H1 (cell line): ENCODE results near the gene DOK3. TPM values are rescaled to one million over a fixed set of nuclear protein-coding genes. Genes with fewer than 3 reads are reported as not detected.
A peak's percentile ranks its signal among the peaks of the same experiment; 100 is the strongest.

Experiments used
- CTCF ChIA-PET: fragments of 300-600 bp; sonication (Branson Sonifier 250); formaldehyde crosslinking; loops from one replicate; lab custom pipeline; 2021; ENCODE audit not compliant: partially characterized antibody; lab: Charles Lee
- POLR2A ChIA-PET: fragments of 300-600 bp; sonication (Branson Sonifier 250); formaldehyde crosslinking; loops from one replicate; lab custom pipeline; 2021; ENCODE audit warnings: inconsistent platforms; ENCODE audit not compliant: partially characterized antibody; lab: Charles Lee
- DNase-seq, 2 experiments: peaks; one replicate each; pipeline versions ENCODE4 v3.0.0 to v3.0.0-alpha.2; 2010 to 2022; ENCODE audit warnings: low spot score in 2 of 2, low read depth in 1 of 2, mixed read lengths in 1 of 2
- FAIRE-seq: peaks from 2 replicates; lab custom pipeline; 2011; peaks lifted over from hg19 to GRCh38; lab: Jason Lieb, UNC
- H2AFZ ChIP-seq: 2 replicates; pipeline ENCODE4 v1.8.1; 2012; ENCODE audit warnings: low read length, inconsistent platforms
- H2AK5ac ChIP-seq: 2 replicates; pipeline ENCODE4 v1.6.1; 2013; ENCODE audit warnings: low read depth, low read length
- H2BK120ac ChIP-seq: replicated peaks from 2 replicates; pipeline ENCODE3; 2013; ENCODE audit warnings: low read depth, low read length, inconsistent platforms
- H2BK12ac ChIP-seq: 2 replicates; pipeline ENCODE4 v1.6.1; 2013; ENCODE audit warnings: low read depth, low read length
- H2BK15ac ChIP-seq: 2 replicates; pipeline ENCODE4 v1.6.1; 2013; ENCODE audit warnings: low read length
- H2BK20ac ChIP-seq: 2 replicates; pipeline ENCODE4 v1.6.1; 2013; ENCODE audit warnings: low read length
- H2BK5ac ChIP-seq: 2 replicates; pipeline ENCODE4 v1.6.1; 2013; ENCODE audit warnings: low read depth, low read length
- H3K14ac ChIP-seq: 2 replicates; pipeline ENCODE4 v1.6.1; 2013; ENCODE audit warnings: inconsistent platforms; ENCODE audit not compliant: insufficient read length
- H3K18ac ChIP-seq: 2 replicates; pipeline ENCODE4 v1.6.1; 2013; ENCODE audit warnings: low read length; ENCODE audit errors: extremely low read depth
- H3K23ac ChIP-seq: 2 replicates; pipeline ENCODE4 v1.6.1; 2013; ENCODE audit warnings: inconsistent platforms; ENCODE audit not compliant: insufficient read length
- H3K23me2 ChIP-seq: 2 replicates; pipeline ENCODE4 v1.6.1; 2013; ENCODE audit warnings: low read depth, low read length
- H3K27ac ChIP-seq: 2 replicates; pipeline ENCODE4 v1.6.1; 2011; ENCODE audit warnings: low read depth, low read length, inconsistent platforms
- H3K27me3 ChIP-seq, 4 experiments: replicated peaks in 1 of 4; 1 replicate in 1 of 4; 2 replicates in 3 of 4; pipeline versions ENCODE4 v1.6.1 to v1.8.1; 2011 to 2013; ENCODE audit warnings: low read length in 3 of 4, mild to moderate bottlenecking in 3 of 4, inconsistent platforms in 2 of 4, mixed read lengths in 2 of 4, moderate library complexity in 1 of 4; ENCODE audit not compliant: control insufficient read depth in 3 of 4, insufficient read depth in 3 of 4; ENCODE audit errors: extremely low read depth in 1 of 4
- H3K36me3 ChIP-seq, 4 experiments: 2 replicates each; pipeline versions ENCODE4 v1.6.1 to v1.8.1; 2011 to 2013; ENCODE audit warnings: mild to moderate bottlenecking in 4 of 4, low read length in 3 of 4, moderate library complexity in 2 of 4, control low read depth in 1 of 4, inconsistent platforms in 1 of 4; ENCODE audit not compliant: insufficient read depth in 4 of 4, control insufficient read depth in 2 of 4
- H3K4ac ChIP-seq: replicated peaks from 2 replicates; pipeline ENCODE3; 2013; ENCODE audit warnings: low read length, low read depth, mixed read lengths, inconsistent platforms; ENCODE audit not compliant: insufficient read length
- H3K4me1 ChIP-seq, 4 experiments: replicated peaks in 1 of 4; 1 replicate in 1 of 4; 2 replicates in 3 of 4; pipeline versions ENCODE4 v1.6.1 to v1.8.1; 2011 to 2013; ENCODE audit warnings: low read length in 3 of 4, inconsistent platforms in 2 of 4, mixed read lengths in 1 of 4; ENCODE audit not compliant: insufficient read depth in 4 of 4, control insufficient read depth in 3 of 4
- H3K4me2 ChIP-seq, 2 experiments: 2 replicates each; pipeline versions ENCODE4 v1.6.1 to v1.8.1; 2011 to 2013; ENCODE audit warnings: low read depth in 2 of 2, low read length in 2 of 2, control low read depth in 1 of 2, inconsistent platforms in 1 of 2, mild to moderate bottlenecking in 1 of 2; ENCODE audit not compliant: insufficient read depth in 1 of 2
- H3K4me3 ChIP-seq, 4 experiments: fragments of 200-600, 300-600 bp in 1 of 4; sonication (generic), shearing (Covaris generic), sonication (Bioruptor Twin) in 1 of 4; 2 replicates each; pipeline versions ENCODE4 v1.5.1 to v1.8.1; 2011 to 2016; ENCODE audit warnings: low read length in 4 of 4, low read depth in 3 of 4, control low read depth in 2 of 4, inconsistent platforms in 2 of 4, mild to moderate bottlenecking in 2 of 4, mixed read lengths in 1 of 4, moderate library complexity in 1 of 4; ENCODE audit not compliant: insufficient read depth in 2 of 4; ENCODE audit errors: extremely low read depth in 1 of 4
- H3K56ac ChIP-seq: replicated peaks from 2 replicates; pipeline ENCODE3; 2013; ENCODE audit warnings: low read depth, mild to moderate bottlenecking, mixed read lengths, low read length, inconsistent platforms; ENCODE audit not compliant: insufficient read length
- H3K79me1 ChIP-seq: 2 replicates; pipeline ENCODE4 v1.6.1; 2013; ENCODE audit warnings: low read depth, low read length, control low read depth
- H3K79me2 ChIP-seq, 2 experiments: 2 replicates each; pipeline versions ENCODE4 v1.6.1 to v1.8.1; 2012 to 2013; ENCODE audit warnings: low read length in 2 of 2, mild to moderate bottlenecking in 2 of 2, inconsistent platforms in 1 of 2; ENCODE audit not compliant: insufficient read depth in 2 of 2, control insufficient read depth in 1 of 2
- H3K9ac ChIP-seq, 4 experiments: replicated peaks in 1 of 4; 1 replicate in 1 of 4; 2 replicates in 3 of 4; pipeline versions ENCODE4 v1.6.1 to v1.8.1; 2011 to 2013; ENCODE audit warnings: low read depth in 3 of 4, low read length in 3 of 4, control low read depth in 2 of 4, mild to moderate bottlenecking in 2 of 4, moderate library complexity in 2 of 4, inconsistent platforms in 1 of 4; ENCODE audit errors: extremely low read depth in 1 of 4
- H3K9me3 ChIP-seq, 2 experiments: 2 replicates each; pipeline versions ENCODE4 v1.6.1 to v1.8.1; 2012 to 2013; ENCODE audit warnings: mild to moderate bottlenecking in 2 of 2, moderate library complexity in 2 of 2, control low read depth in 1 of 2, inconsistent platforms in 1 of 2, low read depth in 1 of 2, low read length in 1 of 2, mixed read lengths in 1 of 2; ENCODE audit not compliant: insufficient read depth in 2 of 2
- H4K20me1 ChIP-seq, 2 experiments: replicated peaks in 1 of 2; 2 replicates each; pipeline versions ENCODE3 to v1.8.1; 2011 to 2013; ENCODE audit warnings: inconsistent platforms in 2 of 2, low read length in 2 of 2, mild to moderate bottlenecking in 1 of 2; ENCODE audit not compliant: insufficient read depth in 2 of 2, control insufficient read depth in 1 of 2
- H4K5ac ChIP-seq: 2 replicates; pipeline ENCODE4 v1.6.1; 2013; ENCODE audit warnings: low read length, low read depth, mixed read lengths, inconsistent platforms; ENCODE audit not compliant: insufficient read length
- H4K8ac ChIP-seq: 2 replicates; pipeline ENCODE4 v1.8.0; 2013; ENCODE audit warnings: mild to moderate bottlenecking, moderate library complexity, low read length, inconsistent platforms; ENCODE audit not compliant: insufficient read depth; ENCODE audit errors: extremely low read depth
- H4K91ac ChIP-seq: replicated peaks from 2 replicates; pipeline ENCODE3; 2013; ENCODE audit warnings: low read length, mixed read lengths, inconsistent platforms; ENCODE audit not compliant: insufficient read length
- ASH2L ChIP-seq: fragments of 200-600, 300-600 bp; sonication (generic); IDR thresholded peaks from one replicate; pipeline ENCODE4 v1.7.1; 2017; ENCODE audit warnings: low read length
- CEBPB ChIP-seq: IDR thresholded peaks from 2 replicates; pipeline ENCODE4 v1.6.1; 2012; ENCODE audit warnings: low read depth, low read length
- EGR1 ChIP-seq: IDR thresholded peaks from 2 replicates; pipeline ENCODE4 v1.6.1; 2011; ENCODE audit warnings: low read depth, low read length, borderline replicate concordance
- KDM4A ChIP-seq: IDR thresholded peaks from one replicate; pipeline ENCODE4 v1.7.1; 2012; ENCODE audit warnings: low read depth, mild to moderate bottlenecking, moderate library complexity, low read length, inconsistent platforms; ENCODE audit not compliant: severe bottlenecking
- POLR2A ChIP-seq, 2 experiments: IDR thresholded peaks; 1 replicate in 1 of 2; 2 replicates in 1 of 2; pipeline ENCODE4 v1.6.1; 2011; ENCODE audit warnings: low read depth in 2 of 2, low read length in 2 of 2, mild to moderate bottlenecking in 2 of 2; ENCODE audit errors: control extremely low read depth in 1 of 2
- POLR2AphosphoS5 ChIP-seq: IDR thresholded peaks from 2 replicates; pipeline ENCODE4 v1.6.1; 2011; ENCODE audit warnings: low read depth, low read length
- RNF2 ChIP-seq: fragments of 200-900, 300-1000 bp; sonication (generic); IDR thresholded peaks from 2 replicates; pipeline ENCODE4 v1.7.1; 2016; ENCODE audit warnings: borderline replicate concordance, low read depth, mild to moderate bottlenecking, antibody characterized with exemption, low read length; ENCODE audit not compliant: poor library complexity, severe bottlenecking; ENCODE audit errors: missing control alignments
- SP4 ChIP-seq: IDR thresholded peaks from 2 replicates; pipeline ENCODE4 v1.6.1; 2012; ENCODE audit warnings: low read length, inconsistent platforms
- WGBS, 2 experiments: shearing (Covaris generic) in 1 of 2; methylation state at CpG; one replicate each; pipeline versions ENCODE4 v1.1.6 to v1.1.7; 2013 to 2015; ENCODE audit warnings: low lambda C conversion rate in 2 of 2, mixed read lengths in 2 of 2, inconsistent platforms in 1 of 2, low coverage in 1 of 2, missing lambda C conversion rate in 1 of 2; ENCODE audit not compliant: insufficient replicate concordance in 2 of 2, insufficient coverage in 1 of 2, insufficient read length in 1 of 2; ENCODE audit errors: extremely low coverage in 1 of 2, missing lambda C conversion rate in 1 of 2; 5-methylcytosine and 5-hydroxymethylcytosine counted together
- polyA plus RNA-seq, 7 experiments: library from polyadenylated mRNA; depleted of rRNA in 3 of 7; stranded (reverse) in 5 of 7; unstranded in 2 of 7; fragments of >200 nt in 5 of 7; fragments of 200-250 nt in 2 of 7; gene quantifications; 1 replicate in 5 of 7; 2 replicates in 1 of 7; 4 replicates in 1 of 7; pipeline versions ENCODE4 v1.2.1 to v1.2.3, GENCODE V29; 2011 to 2013; ENCODE audit warnings: missing spikeins in 2 of 7, mixed read lengths in 2 of 7
- total RNA-seq: library from RNA; stranded (reverse); fragmentation: NEBNext Ultra II Directional; extraction: Animal tissue kit (Norgen Biotek cat#: 25700); gene quantifications from 2 replicates; pipeline ENCODE4 v1.2.1, GENCODE V29; 2021
- TF ChIP-seq, protein P1 (sequence below): IDR thresholded peaks from 2 replicates; pipeline ENCODE4 v1.6.1; 2011; ENCODE audit warnings: low read length, improper control_type of control experiment

Gene DOK3
- total and polyA plus RNA-seq, 2 of the 8 experiments (the other 6 are each of a cell fraction or from before 2014, with no cell fraction given): 4.2 to 6.4 TPM

DNA sequence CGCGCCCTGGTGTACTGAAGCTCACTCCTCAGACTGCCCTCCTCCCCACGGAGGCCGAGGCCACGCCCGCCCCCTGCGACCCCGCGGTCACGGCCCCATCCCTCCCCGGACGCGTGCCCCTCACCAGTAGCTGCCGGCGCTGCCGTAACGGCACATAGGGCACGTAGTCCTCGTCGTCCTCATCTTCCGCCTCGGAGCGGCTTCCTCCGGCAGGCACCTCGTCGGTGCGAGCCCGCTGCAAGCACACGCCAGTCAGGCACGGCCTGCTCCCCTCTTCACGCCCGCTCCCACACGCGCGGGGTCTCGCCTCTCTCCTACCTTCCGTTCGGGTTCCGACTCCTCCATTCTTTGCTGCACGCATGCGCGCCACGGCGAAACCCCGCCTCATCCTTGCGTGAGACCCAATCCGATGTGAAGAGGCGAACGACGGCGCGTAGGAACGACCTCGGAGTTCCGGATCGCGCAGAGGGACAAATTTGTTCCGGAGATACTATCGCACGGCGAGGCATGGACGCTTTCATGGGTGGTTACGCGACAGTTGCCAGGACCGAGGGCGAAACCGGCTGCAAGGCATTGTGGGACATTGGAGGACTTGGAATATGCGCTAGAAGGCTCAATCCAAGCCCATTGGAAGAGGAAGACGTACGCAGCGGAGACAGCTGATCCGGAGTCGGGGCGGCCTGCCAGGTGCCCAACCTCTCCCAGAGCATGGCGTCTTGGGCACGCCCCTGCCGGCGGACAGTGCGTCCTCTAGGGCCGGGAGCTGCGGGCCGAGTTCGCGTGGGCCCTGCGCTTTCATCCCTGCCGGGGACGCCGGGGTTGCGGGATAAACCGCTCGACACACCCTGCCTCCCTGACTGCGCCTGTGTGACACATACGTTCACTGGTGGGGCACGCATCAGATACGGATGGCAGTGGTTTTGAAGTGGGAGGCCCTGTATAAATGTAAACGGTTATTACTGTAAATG is 7.3 kb upstream of the DOK3 start, which contains the start of gene DDX41:
Gene DDX41, minus strand, starts transcription at position 361 of the 968 bp plus-strand sequence. Its CDS starts 16 bp downstream, at position 345.
- peak; percentile 88 for FAIRE-seq
- H2AFZ ChIP-seq: peak within 1 kb of the TSS; percentile 93; the same call in 1 of the 2 replicates
- CTCF ChIA-PET: interaction anchor here (0.9 to 20.8 kb wide), 7 partner anchors 16 to 61 kb away, joined by 3 to 306 read pairs (median 3); no protein-coding TSS in a partner anchor
- TF ChIP-seq POLR2AphosphoS5 (peak; percentile 62), RNF2 (no peak), POLR2A (IDR thresholded peaks at IDR 0.05; ENCODE audit: control extremely low read depth in 1 of 2, low read depth in 2 of 2, low read length in 2 of 2) (peak in 1 of 2 experiments; percentile 25; a peak in 1 of 3 replicates), KDM4A (peak; percentile 94), SP4 (peak; percentile 56; the same call in 1 of the 2 replicates), CEBPB (peak; percentile 24; the same call in 1 of the 2 replicates), ASH2L (peak; percentile 71), EGR1 (no peak)
- TF ChIP-seq, protein P1, sequence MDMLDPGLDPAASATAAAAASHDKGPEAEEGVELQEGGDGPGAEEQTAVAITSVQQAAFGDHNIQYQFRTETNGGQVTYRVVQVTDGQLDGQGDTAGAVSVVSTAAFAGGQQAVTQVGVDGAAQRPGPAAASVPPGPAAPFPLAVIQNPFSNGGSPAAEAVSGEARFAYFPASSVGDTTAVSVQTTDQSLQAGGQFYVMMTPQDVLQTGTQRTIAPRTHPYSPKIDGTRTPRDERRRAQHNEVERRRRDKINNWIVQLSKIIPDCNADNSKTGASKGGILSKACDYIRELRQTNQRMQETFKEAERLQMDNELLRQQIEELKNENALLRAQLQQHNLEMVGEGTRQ: no peak

More for the DNA sequence above, 7.3 kb upstream of the DOK3 start, which contains the start of gene DDX41:
- peak within 1 kb of the TSS; percentile 82 to 98 (median 96) for H3K4me3 ChIP-seq
- H3K18ac ChIP-seq: peak within 1 kb of the TSS; percentile 93
- H2BK120ac ChIP-seq: no peak within 1 kb of the TSS
- H2BK5ac ChIP-seq: peak within 1 kb of the TSS; percentile 95
- peak; percentile 90 to 97 for DNase-seq
- H4K8ac ChIP-seq: peak within 1 kb of the TSS; percentile 96
- peaks cover 5% of the 10 kb centered on the region; the same call in 1 of the 2 replicates for H3K79me1 ChIP-seq
- no peaks in the 10 kb centered on the region for H3K9me3 ChIP-seq
- H2AK5ac ChIP-seq: no peak within 1 kb of the TSS
- peaks cover 31 to 57% (median 50%) of the 10 kb centered on the region in 4 experiments for H3K36me3 ChIP-seq
- H3K23ac ChIP-seq: no peak within 1 kb of the TSS
- H3K9ac ChIP-seq: peak within 1 kb of the TSS; percentile 76 to 96 (median 95)
- H3K27me3 ChIP-seq: no peaks in the 10 kb centered on the region
- peak within 1 kb of the TSS; percentile 52; the same call in 1 of the 2 replicates for H2BK12ac ChIP-seq
- POLR2A ChIA-PET: interaction anchor here (0.7 to 4.7 kb wide), 22 partner anchors 9 to 599 kb away, joined by 3 to 53 read pairs (median 6); partner anchors contain the start of genes FAM193B, GRK6, PDLIM7 and TMED9
- H3K27ac ChIP-seq: peak within 1 kb of the TSS; percentile 76
- peak within 1 kb of the TSS; percentile 82 for H3K56ac ChIP-seq
- H4K91ac ChIP-seq: peak within 1 kb of the TSS; percentile 98
- H2BK20ac ChIP-seq: no peak within 1 kb of the TSS
- WGBS, 2 experiments: 2% methylated on average over 90 of the region's 96 CpGs; no CpG with 5 or more reads in 1 of the 2 experiments
- H3K4ac ChIP-seq: peak within 1 kb of the TSS; percentile 55
- peaks cover 8% of the 10 kb centered on the region for H3K23me2 ChIP-seq
- H3K79me2 ChIP-seq: peaks cover 0 to 9% of the 10 kb centered on the region in 2 experiments; a peak in 1 of 4 replicates
- no peak within 1 kb of the TSS for H3K14ac ChIP-seq
- peak within 1 kb of the TSS; percentile 71 for H4K5ac ChIP-seq
- H3K4me2 ChIP-seq: peak within 1 kb of the TSS; percentile 87 to 97
- peaks cover 0 to 7% of the 10 kb centered on the region in 2 experiments for H4K20me1 ChIP-seq
- no peak within 1 kb of the TSS for H2BK15ac ChIP-seq
- peaks cover 0 to 6% (median 5%) of the 10 kb centered on the region in 4 experiments; a peak in 5 of 7 replicates for H3K4me1 ChIP-seq
